CD4-positive, CD25-positive, alpha-beta regulatory T cell (primary cell): Measurements from ENCODE around the gene HOXA10. TPM values are rescaled to one million over a fixed set of nuclear protein-coding genes. Genes with fewer than 3 reads are reported as not detected.

Experiments
- ATAC-seq, 2 donors: fragments of 150-1000 bp; cut with Tn5 transposase; one replicate each; pipeline ENCODE4 v1.10.0; 2021; ENCODE audit warnings: low read depth in 2 of 2, moderate number of reproducible peaks in 2 of 2, moderate library complexity in 1 of 2
- DNase-seq, 3 donors: peaks; one replicate each; pipeline versions ENCODE4 v3.0.0 to v3.0.0-alpha.2; 2012 to 2022; ENCODE audit warnings: mixed read lengths in 1 of 3
- H3K27ac ChIP-seq: one replicate; pipeline ENCODE4 v1.7.0; 2013; ENCODE audit warnings: mild to moderate bottlenecking, low read length; ENCODE audit not compliant: insufficient read depth, poor library complexity, severe bottlenecking
- H3K27me3 ChIP-seq: one replicate; pipeline ENCODE4 v1.7.0; 2013; ENCODE audit warnings: low read length; ENCODE audit not compliant: control insufficient read depth, insufficient read depth
- H3K36me3 ChIP-seq: one replicate; pipeline ENCODE4 v1.7.0; 2013; ENCODE audit warnings: mild to moderate bottlenecking, low read length, moderate library complexity; ENCODE audit not compliant: control insufficient read depth, insufficient read depth
- H3K4me1 ChIP-seq: 2 replicates; pipeline ENCODE4 v1.7.0; 2013; ENCODE audit warnings: mild to moderate bottlenecking, low read length; ENCODE audit not compliant: insufficient read depth, control insufficient read depth, poor library complexity, severe bottlenecking
- H3K4me3 ChIP-seq: one replicate; pipeline ENCODE4 v1.7.0; 2013; ENCODE audit warnings: low read depth, mild to moderate bottlenecking, low read length, moderate library complexity
- H3K9me3 ChIP-seq, 2 experiments: 1 replicate in 1 of 2; 2 replicates in 1 of 2; pipeline ENCODE4 v1.7.0; 2013; ENCODE audit warnings: low read length in 2 of 2, mild to moderate bottlenecking in 1 of 2, moderate library complexity in 1 of 2; ENCODE audit not compliant: control insufficient read depth in 2 of 2
- H3K27ac Mint-ChIP-seq, 3 donors: one replicate each; pipeline ENCODE4 v1.8.0; 2020 to 2022; ENCODE audit warnings: mild to moderate bottlenecking in 3 of 3, mixed read lengths in 3 of 3, moderate library complexity in 2 of 3
- H3K27me3 Mint-ChIP-seq: one replicate; pipeline ENCODE4 v1.8.0; 2022; ENCODE audit warnings: mild to moderate bottlenecking, mixed read lengths
- H3K36me3 Mint-ChIP-seq: one replicate; pipeline ENCODE4 v1.8.0; 2020; ENCODE audit warnings: mixed read lengths
- H3K4me1 Mint-ChIP-seq, 4 donors: one replicate each; pipeline ENCODE4 v1.8.0; 2020 to 2022; ENCODE audit warnings: mixed read lengths in 4 of 4, mild to moderate bottlenecking in 1 of 4
- H3K4me3 Mint-ChIP-seq, 4 donors: one replicate each; pipeline ENCODE4 v1.8.0; 2020 to 2022; ENCODE audit warnings: mild to moderate bottlenecking in 4 of 4, mixed read lengths in 4 of 4, moderate library complexity in 3 of 4
- H3K9me3 Mint-ChIP-seq, 7 donors: one replicate each; pipeline ENCODE4 v1.8.0; 2020 to 2022; ENCODE audit warnings: mixed read lengths in 7 of 7, mild to moderate bottlenecking in 3 of 7, moderate library complexity in 2 of 7
- polyA plus RNA-seq, 4 donors: library from polyadenylated mRNA; unstranded; fragments of 300-500 nt; fragmentation: Illumina TruSeq; gene quantifications; one replicate each; pipeline ENCODE4 v1.2.3, GENCODE V29; 2021
- total RNA-seq: library from RNA; stranded (reverse); gene quantifications from one replicate; pipeline ENCODE4 v1.2.3, GENCODE V29; 2022

The HOXA10 gene
- total and polyA plus RNA-seq, 5 donors from 2014 or later = 0.35 TPM; not detected in 4

GRCh38 chr7:27133409-27134231 lies 40.5 kb downstream of the HOXA10 start:
- no peak overlapping the region for H3K27ac Mint-ChIP-seq
- no peak for ATAC-seq
- no peak overlapping the region for H3K27ac ChIP-seq
- peaks cover 76% of the 10 kb centered on the region for H3K27me3 Mint-ChIP-seq
- peaks cover 3% of the 10 kb centered on the region for H3K4me1 ChIP-seq
- no peaks in the 10 kb centered on the region for H3K36me3 Mint-ChIP-seq
- H3K4me3 ChIP-seq = no peak overlapping the region
- DNase-seq = no peak
- H3K9me3 ChIP-seq = no peaks in the 10 kb centered on the region
- H3K36me3 ChIP-seq = no peaks in the 10 kb centered on the region
- H3K9me3 Mint-ChIP-seq = peaks cover 0 to 2% (median 0%) of the 10 kb centered on the region in 7 donors
- peaks cover 35% of the 10 kb centered on the region for H3K27me3 ChIP-seq
- no peak overlapping the region for H3K4me3 Mint-ChIP-seq
- peaks cover 0 to 7% (median 0%) of the 10 kb centered on the region in 4 donors for H3K4me1 Mint-ChIP-seq

GRCh38 chr7:27132978-27133377 lies 41.1 kb downstream of the HOXA10 start:
- Histone ChIP-seq H3K4me3 (no peak overlapping the region), H3K27ac (no peak overlapping the region), H3K4me1 (peaks cover 3% of the 10 kb centered on the region), H3K36me3 (no peaks in the 10 kb centered on the region), H3K27me3 (peaks cover 39% of the 10 kb centered on the region), H3K9me3 (no peaks in the 10 kb centered on the region)
- DNase-seq = no peak
- Mint-ChIP-seq H3K9me3 (peaks cover 0 to 2% (median 0%) of the 10 kb centered on the region in 7 donors), H3K27me3 (peaks cover 74% of the 10 kb centered on the region), H3K4me3 (no peak overlapping the region), H3K4me1 (peaks cover 0 to 7% (median 0%) of the 10 kb centered on the region in 4 donors), H3K27ac (no peak overlapping the region), H3K36me3 (no peaks in the 10 kb centered on the region)
- ATAC-seq = no peak

- no peaks in the 10 kb centered on the region for H3K9me3 ChIP-seq
- Mint-ChIP-seq H3K4me1 (peaks cover 0 to 7% (median 0%) of the 10 kb centered on the region in 4 donors), H3K27ac (no peak overlapping the region), H3K4me3 (peak overlapping the region in 2 of 4 donors; percentile 7 to 57), H3K36me3 (no peaks in the 10 kb centered on the region), H3K9me3 (peaks cover 0 to 4% (median 0%) of the 10 kb centered on the region in 7 donors), H3K27me3 (peaks cover 72% of the 10 kb centered on the region)
- ATAC-seq (no peak), DNase-seq (no peak)
- peaks cover 3% of the 10 kb centered on the region for H3K4me1 ChIP-seq
- peaks cover 40% of the 10 kb centered on the region for H3K27me3 ChIP-seq
- H3K27ac ChIP-seq = no peak overlapping the region
- H3K4me3 ChIP-seq = no peak overlapping the region
- H3K36me3 ChIP-seq = no peaks in the 10 kb centered on the region
Observed at GRCh38 chr7:27132214-27132613, 41.9 kb downstream of the HOXA10 start.

- no peak for ATAC-seq
- H3K4me3 ChIP-seq = peak overlapping the region; percentile 43
- Mint-ChIP-seq H3K4me3 (peak overlapping the region; percentile 49 to 90 (median 70)), H3K9me3 (peaks cover 0 to 4% (median 0%) of the 10 kb centered on the region in 7 donors), H3K4me1 (peaks cover 0 to 7% (median 0%) of the 10 kb centered on the region in 4 donors), H3K36me3 (no peaks in the 10 kb centered on the region), H3K27me3 (peaks cover 66% of the 10 kb centered on the region), H3K27ac (no peak overlapping the region)
- no peaks in the 10 kb centered on the region for H3K9me3 ChIP-seq
- peaks cover 3% of the 10 kb centered on the region for H3K4me1 ChIP-seq
- no peak for DNase-seq
- peaks cover 41% of the 10 kb centered on the region for H3K27me3 ChIP-seq
- H3K27ac ChIP-seq = no peak overlapping the region
- H3K36me3 ChIP-seq = no peaks in the 10 kb centered on the region
Observed at GRCh38 chr7:27131390-27131819, 42.7 kb downstream of the HOXA10 start.

- Histone ChIP-seq H3K27ac (peak within 1 kb of the TSS; percentile 53), H3K4me1 (peaks cover 3% of the 10 kb centered on the region)
- H3K27me3 Mint-ChIP-seq = peaks cover 66% of the 10 kb centered on the region
Observed at GRCh38 chr7:27130540-27131389, 43.4 kb downstream of the HOXA10 start, which contains the start of gene HOXA4. TSS of gene HOXA4 (minus strand) at chr7:27130757. CDS start at chr7:27130733, 24 bp downstream.

GRCh38 chr7:27129729-27130539 lies 44.2 kb downstream of the HOXA10 start:
- H3K4me1 ChIP-seq = peaks cover 3% of the 10 kb centered on the region
- H3K36me3 ChIP-seq = no peaks in the 10 kb centered on the region
- Mint-ChIP-seq H3K4me1 (peaks cover 0 to 7% (median 0%) of the 10 kb centered on the region in 4 donors), H3K27ac (no peak overlapping the region), H3K36me3 (no peaks in the 10 kb centered on the region), H3K27me3 (peaks cover 66% of the 10 kb centered on the region), H3K4me3 (peak overlapping the region in 3 of 4 donors; percentile 23 to 77 (median 61)), H3K9me3 (peaks cover 0 to 4% (median 0%) of the 10 kb centered on the region in 7 donors)
- no peak overlapping the region for H3K4me3 ChIP-seq
- peaks cover 29% of the 10 kb centered on the region for H3K27me3 ChIP-seq
- H3K27ac ChIP-seq = no peak overlapping the region
- H3K9me3 ChIP-seq = no peaks in the 10 kb centered on the region
- no peak for DNase-seq
- peak in 1 of 2 donors; percentile 7 for ATAC-seq

More at GRCh38 chr7:27130540-27131389, 43.4 kb downstream of the HOXA10 start, which contains the start of gene HOXA4:
- no peaks in the 10 kb centered on the region for H3K36me3 Mint-ChIP-seq
- Histone ChIP-seq H3K9me3 (no peaks in the 10 kb centered on the region), H3K36me3 (no peaks in the 10 kb centered on the region), H3K4me3 (peak within 1 kb of the TSS; percentile 43), H3K27me3 (peaks cover 35% of the 10 kb centered on the region)
- peak within 1 kb of the TSS; percentile 49 to 90 (median 72) for H3K4me3 Mint-ChIP-seq
- ATAC-seq = peak; percentile 78 to 93
- H3K27ac Mint-ChIP-seq = peak within 1 kb of the TSS in 1 of 3 donors; percentile 78
- peak; percentile 64 to 77 (median 75) for DNase-seq
- peaks cover 0 to 7% (median 0%) of the 10 kb centered on the region in 4 donors for H3K4me1 Mint-ChIP-seq
- peaks cover 0 to 4% (median 0%) of the 10 kb centered on the region in 7 donors for H3K9me3 Mint-ChIP-seq
